Dedifferentiated amniotic fluid mesenchymal stem cell (primary cell): ENCODE data around the gene RPL31.
"Not testable (repeated sequence)": the region's sequence is repeated elsewhere in the genome, so short reads cannot be mapped to it uniquely, and the experiment has no call there.

Source experiments
- DNase-seq: peaks from one replicate; pipeline ENCODE4 v3.0.0-alpha.2; 2016; ENCODE audit errors: extremely low spot score

Gene RPL31

GRCh38 chr2:101025561-101025960, 23.5 kb downstream of the RPL31 start:
- DNase-seq = no peak

GRCh38 chr2:101026253-101026701, 24.2 kb downstream of the RPL31 start:
- no peak for DNase-seq

DNA sequence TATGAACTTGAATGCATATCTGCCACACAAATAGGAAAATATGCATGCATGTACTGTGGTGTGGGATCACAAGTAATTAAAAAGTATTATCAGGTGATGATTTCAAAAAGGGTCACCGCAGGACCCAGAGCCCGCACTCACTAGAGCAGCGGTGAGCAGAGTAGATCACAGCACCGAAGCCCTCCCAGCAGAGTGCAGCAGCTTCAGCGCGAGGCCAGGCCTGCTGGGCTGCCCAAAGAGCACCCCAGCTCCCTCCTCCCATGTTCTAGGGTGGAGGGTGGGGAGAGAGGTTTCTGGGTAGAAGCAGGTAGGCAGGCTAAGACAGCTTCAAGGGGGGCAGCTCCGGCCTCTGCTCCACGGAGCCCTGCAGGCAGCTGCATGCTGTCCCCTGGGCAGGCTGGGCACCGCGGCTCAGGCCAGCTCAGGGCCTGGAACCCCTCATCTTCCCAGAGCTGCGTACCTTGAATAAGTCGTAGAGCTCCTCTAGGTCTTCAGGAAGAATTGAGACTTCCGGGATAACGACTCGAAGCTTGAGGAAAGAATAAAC, 24.9 kb downstream of the RPL31 start:
- no peak for DNase-seq

DNA sequence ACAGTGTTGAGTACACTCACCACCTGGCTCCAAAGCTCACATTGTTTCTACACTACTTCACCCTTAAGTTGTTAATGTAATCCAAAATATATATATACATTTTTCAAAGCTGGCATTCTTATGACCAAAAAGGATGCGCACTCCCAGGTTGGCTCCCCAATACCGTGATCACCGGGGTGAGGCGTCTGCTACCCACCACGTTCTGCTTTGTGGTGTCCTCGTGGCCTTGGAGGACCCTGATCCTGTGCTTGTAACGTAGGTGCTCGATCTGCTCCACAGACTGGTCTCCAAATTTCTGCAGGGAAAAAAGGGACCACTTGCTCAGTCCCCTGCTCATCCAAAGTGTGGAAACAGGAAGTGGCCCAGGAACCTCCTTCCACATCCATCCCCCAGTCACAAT, 25.8 kb downstream of the RPL31 start:
- DNase-seq = no peak

- DNase-seq = no peak
Measured at GRCh38 chr2:101030866-101031554, 28.9 kb downstream of the RPL31 start.

DNA sequence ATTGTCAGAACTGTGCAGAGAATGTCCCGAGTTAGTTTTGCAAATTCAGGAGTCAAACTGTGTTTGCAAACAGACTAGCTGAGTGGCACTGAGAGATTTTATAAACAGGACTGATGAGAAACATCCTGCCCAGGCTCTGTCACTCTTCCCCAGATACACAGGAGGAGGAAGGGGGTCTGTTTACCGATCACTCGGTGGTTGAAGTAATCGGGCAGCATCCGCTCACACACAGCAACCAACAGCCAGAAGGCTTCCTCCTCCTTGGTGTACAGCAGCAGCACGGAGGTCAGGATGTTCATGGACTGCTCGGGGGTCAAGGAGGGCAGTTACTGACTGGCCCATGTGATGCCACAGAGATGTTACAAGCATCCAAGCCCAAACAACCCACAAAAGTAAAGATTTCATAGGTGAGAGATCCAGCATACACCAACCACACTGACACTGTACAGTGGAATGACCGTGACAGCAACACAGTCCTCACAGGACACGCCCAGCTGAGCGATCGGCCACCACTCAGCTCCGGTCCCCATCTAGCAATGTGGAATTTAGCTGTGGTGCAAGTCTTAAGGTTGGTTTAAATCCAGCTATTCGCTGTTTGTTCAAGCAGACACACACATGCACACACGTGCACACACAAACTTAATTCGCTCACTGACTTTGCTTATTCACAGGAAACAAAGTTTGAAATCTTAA, 30.1 kb downstream of the RPL31 start:
- DNase-seq = no peak

DNA sequence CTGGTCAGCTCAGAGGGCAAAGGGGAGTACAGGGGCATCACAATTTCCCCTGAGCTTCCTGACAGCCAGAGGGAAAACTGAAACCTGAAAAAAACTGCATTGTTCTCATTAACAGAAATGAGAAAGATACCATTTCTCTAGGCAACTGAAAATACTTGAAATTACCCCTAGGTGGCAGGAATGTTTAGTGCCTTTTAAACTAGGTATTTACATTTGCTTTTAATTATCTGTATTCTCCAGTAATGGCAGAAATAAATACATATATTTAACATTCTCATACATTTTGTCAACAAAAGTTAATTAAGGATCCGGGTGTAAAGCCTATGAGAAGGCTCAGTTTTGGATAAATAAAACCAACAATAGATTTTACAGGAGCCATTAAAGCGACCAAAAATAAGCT, 34.5 kb downstream of the RPL31 start:
- peak; percentile 50 for DNase-seq

DNA sequence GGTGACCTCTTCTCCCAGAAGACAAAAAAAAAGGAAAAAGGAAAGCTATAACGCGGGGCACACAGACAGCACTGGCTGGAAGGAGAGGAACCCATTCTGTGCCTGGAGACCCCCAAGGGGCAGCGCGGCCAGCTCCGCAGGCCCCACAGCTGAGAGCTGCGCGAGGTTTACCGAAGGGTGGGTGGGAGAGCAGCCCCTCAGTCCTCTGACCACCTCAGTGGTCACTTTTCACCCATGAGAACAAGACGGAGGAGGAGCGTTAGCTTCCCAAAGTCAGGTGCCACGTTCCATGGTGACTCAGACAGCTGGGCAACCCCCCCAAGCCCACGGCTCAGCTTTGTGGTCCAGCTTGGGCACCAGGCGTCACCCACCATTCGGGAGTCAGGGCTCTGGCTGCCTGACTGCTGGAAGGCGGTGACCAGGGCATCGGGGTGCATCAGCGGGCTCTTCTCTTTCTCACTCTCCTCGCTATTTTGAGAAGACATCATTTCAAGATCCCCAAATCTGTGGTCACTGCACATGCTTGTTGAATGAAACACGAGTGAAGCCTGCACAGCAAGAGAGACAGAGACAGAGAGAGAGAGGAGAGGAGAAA, 35.2 kb downstream of the RPL31 start:
- no peak for DNase-seq

DNA sequence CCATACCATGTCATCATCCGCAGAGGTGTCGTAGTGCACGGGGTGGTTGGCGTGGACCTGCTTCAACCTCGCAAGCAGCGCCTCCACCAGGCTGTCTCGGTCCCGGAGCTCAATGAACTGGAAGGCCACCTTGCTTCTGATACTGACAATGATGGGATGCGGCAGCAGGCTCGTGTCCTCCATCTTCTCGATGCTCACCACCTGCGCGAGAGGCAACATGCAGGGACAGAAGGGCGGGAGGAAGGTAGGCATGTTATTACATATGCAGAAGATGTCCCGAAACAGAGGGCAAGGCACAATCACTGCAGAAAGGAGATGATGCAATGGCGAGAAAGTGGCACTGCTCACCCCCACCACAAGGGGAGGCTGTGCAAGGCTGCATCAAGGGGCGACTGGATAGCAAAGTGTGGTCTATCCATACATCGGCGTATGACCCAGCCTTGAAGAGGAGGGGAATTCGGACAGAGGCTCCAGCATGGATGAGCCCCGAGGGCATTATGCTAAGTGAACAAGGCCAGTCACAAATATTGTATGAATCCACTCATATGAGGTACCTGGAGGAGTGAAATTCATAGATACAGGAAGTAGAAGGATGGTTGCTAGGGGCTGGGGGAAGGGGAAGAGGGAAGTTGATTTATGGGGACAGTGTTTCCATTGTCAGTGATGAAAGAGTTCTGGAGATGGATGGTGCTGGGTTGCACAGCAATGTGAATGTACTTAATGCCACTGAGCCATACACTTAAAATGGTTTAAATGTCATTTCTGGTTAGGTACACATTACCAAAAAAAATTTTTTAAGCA, 36.6 kb downstream of the RPL31 start:
- no peak for DNase-seq

GRCh38 chr2:101040072-101040471, 38.0 kb downstream of the RPL31 start:
- DNase-seq = no peak

GRCh38 chr2:101040761-101041160, 38.7 kb downstream of the RPL31 start:
- no peak for DNase-seq

DNA sequence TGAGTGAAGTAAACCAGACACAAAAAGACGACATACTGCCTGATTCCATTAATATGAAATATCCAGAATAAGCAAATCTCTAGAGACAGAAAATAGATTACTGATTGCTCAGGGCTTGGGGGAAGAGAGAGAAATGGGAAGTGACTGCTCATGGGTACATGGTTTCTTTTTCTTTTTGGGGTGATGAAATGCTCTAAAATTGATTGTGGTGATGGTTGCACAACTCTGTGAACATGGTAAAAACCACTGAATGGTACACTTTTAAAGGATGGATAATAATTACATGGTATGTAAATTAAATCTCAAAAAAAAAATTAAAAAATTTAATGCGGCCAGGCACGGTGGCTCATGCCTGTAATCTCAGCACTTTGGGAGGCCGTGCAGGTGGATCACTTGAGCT, 39.3 kb downstream of the RPL31 start:
- no peak for DNase-seq

DNA sequence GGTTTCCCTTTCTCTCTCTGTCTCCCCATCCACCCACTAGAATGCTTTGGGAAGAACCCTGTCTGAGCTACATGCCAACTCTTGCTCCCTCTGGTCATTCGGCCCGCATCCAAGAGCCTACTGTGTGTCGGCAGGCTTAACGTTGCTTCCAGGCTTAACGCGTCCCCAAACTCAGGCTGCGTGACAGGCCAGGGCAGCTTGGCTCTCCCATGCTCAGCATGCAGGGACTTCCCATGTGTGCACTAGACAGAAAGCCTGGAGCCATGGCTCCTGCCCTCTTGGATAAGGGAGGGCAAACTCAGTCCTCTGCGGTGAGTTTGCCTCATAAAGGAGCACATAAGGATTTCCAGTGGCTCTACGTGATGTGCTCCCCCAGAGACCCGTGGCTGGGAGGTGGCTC, 43.2 kb downstream of the RPL31 start:
- no peak for DNase-seq

DNA sequence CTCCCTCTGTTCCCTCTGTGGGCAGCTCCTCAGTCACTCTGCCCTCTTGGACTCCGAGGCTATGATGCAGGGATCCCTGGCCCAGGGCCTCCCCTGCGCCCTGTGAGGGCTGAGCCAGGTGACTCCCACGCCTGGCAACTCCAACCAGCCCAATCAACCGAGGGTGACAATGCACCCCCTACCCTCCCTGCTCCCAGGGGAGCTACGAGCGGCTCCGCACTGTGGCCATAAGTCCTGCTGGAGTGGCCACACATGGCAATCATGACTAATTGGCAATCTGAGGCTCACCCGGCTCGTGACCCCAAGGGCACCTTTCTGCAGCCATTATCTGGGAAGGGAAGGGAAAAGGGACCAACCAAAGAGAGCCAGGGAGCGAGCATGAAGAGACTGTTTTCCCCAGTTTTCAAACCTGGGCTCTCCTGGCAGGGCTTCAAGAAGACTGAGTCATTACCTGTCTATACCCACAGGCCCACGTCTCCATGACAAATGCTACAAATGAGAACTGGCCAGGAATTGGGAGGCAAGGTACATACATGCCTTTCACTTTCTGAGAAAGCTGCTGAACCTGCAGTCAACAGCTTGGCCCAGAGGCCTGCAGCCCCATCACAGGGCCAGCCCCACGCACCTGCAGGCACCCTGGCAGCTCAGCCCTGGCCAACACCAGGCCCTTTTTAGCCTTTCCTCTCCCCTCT, 45.1 kb downstream of the RPL31 start:
- no peak for DNase-seq

DNA sequence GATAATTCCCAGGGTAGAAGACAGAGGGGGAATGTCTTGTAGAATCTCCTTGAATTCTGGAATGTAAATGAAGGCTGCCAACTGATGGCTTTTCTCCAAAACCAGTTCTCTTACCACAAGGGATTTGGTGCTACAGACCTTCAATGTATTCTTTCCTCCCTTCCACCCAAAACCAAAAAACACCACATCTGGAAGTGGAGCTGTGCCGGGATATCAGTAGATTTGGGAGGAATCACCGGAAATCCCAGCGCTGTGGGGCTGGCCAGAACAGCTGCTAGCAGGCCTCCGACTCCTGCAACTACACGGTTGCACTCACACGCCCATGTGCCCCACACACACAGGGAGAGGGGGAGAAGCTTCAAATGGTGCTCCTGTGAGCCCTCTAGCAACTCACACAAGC, 45.7 kb downstream of the RPL31 start:
- DNase-seq = no peak

- no peak for DNase-seq
Measured at GRCh38 chr2:101048756-101049155, 46.7 kb downstream of the RPL31 start.

GRCh38 chr2:101050886-101051285, 48.8 kb downstream of the RPL31 start:
- not testable (repeated sequence) for DNase-seq

DNA sequence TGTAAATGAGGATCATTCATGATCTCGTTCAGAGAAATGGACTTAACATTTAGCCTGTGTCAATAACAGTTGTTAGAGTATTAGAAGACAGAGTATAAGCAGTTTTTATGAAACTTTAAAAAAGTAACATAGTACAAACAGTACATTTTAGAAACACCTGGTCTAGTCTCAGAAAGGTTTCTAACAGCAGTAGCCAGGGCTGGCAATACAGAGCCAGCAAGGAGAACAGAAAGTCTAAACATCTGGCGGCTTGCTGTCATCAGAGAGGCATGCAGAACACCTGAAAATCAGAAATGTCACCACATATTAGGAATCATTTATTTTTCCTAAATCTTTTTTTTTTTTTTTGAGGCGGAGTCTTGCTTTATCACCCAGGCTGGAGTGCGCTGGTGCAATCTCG, 50.1 kb downstream of the RPL31 start:
- DNase-seq = no peak

- no peak for DNase-seq
Measured at GRCh38 chr2:101053117-101053516, 51.0 kb downstream of the RPL31 start.
